Stomach (tissue), 4 donors: ENCODE results near the gene ARV1.

Experiments used
- POLR2A ChIP-seq, 4 donors: fragments of 450-650 bp; IDR thresholded peaks; one replicate each; pipeline ENCODE4 v1.6.1; 2016; ENCODE audit warnings: antibody characterized with exemption in 4 of 4, control low read depth in 2 of 4, mild to moderate bottlenecking in 1 of 4, moderate library complexity in 1 of 4
- POLR2AphosphoS5 ChIP-seq, 3 donors: sonication (generic); formaldehyde crosslinking; IDR thresholded peaks; one replicate each; pipeline ENCODE4 v1.6.1; 2016; ENCODE audit warnings: antibody characterized with exemption in 3 of 3
- TF ChIP-seq, protein P1 (sequence below), 7 experiments: fragments of 450-650 bp in 4 of 7; fragments of 200-600 bp in 3 of 7; sonication (generic) in 3 of 7; IDR thresholded peaks; one replicate each; pipeline ENCODE4 v1.5.1; 2016 to 2019; ENCODE audit warnings: antibody characterized with exemption in 7 of 7, control low read depth in 2 of 7, mild to moderate bottlenecking in 1 of 7

DNA sequence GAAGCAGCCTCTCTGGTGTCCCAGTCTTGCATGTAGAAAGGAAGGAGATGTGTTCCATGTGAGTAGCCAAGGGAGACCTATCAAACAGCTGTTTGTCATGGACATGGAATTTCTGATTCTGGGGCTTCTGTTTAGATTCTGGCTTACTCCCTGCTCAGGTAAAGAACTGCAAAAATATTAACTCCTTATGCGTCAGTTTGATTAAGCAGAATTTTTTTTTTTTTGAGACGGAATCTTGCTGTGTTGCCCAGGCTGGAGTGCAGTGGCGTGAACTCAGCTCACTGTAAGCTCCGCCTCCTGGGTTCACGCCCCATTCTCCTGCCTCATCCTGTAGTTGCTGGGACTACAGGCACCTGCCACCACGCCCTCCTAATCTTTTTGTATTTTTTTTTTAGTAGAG, 6.8 kb downstream of the ARV1 start:
- TF ChIP-seq, protein P1, sequence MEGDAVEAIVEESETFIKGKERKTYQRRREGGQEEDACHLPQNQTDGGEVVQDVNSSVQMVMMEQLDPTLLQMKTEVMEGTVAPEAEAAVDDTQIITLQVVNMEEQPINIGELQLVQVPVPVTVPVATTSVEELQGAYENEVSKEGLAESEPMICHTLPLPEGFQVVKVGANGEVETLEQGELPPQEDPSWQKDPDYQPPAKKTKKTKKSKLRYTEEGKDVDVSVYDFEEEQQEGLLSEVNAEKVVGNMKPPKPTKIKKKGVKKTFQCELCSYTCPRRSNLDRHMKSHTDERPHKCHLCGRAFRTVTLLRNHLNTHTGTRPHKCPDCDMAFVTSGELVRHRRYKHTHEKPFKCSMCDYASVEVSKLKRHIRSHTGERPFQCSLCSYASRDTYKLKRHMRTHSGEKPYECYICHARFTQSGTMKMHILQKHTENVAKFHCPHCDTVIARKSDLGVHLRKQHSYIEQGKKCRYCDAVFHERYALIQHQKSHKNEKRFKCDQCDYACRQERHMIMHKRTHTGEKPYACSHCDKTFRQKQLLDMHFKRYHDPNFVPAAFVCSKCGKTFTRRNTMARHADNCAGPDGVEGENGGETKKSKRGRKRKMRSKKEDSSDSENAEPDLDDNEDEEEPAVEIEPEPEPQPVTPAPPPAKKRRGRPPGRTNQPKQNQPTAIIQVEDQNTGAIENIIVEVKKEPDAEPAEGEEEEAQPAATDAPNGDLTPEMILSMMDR (IDR thresholded peaks at IDR 0.05) = no peak
- TF ChIP-seq POLR2A (IDR thresholded peaks at IDR 0.05) (no peak), POLR2AphosphoS5 (IDR thresholded peaks at IDR 0.05) (no peak)
